A549 (cell line): ENCODE measurements around the gene TMEM120A. TPM values are rescaled to one million over a fixed set of nuclear protein-coding genes. Genes with fewer than 3 reads are reported as not detected.

ENCODE experiments used
- ATAC-seq, 2 experiments: fragments of 200-7000 bp in 1 of 2; fragments of >200 bp in 1 of 2; cut with Nextera tagmentation in 1 of 2; cut with Tn5 transposase in 1 of 2; 3 replicates each; pipeline versions ENCODE4 v1.8.0 to v1.9.1; 2018 to 2020; ENCODE audit warnings: mild to moderate bottlenecking in 1 of 2, moderate library complexity in 1 of 2
- CTCF ChIA-PET: fragments of 300-600 bp; sonication (Branson Sonifier 250); formaldehyde crosslinking; extraction: SDS; loops from one replicate; lab custom pipeline; 2021; ENCODE audit warnings: antibody characterized with exemption, inconsistent platforms; lab: Yijun Ruan, JAX
- POLR2A ChIA-PET: fragments of 350-600 bp; formaldehyde crosslinking; extraction: SDS; loops from one replicate; lab custom pipeline; 2021; ENCODE audit warnings: antibody characterized with exemption, inconsistent platforms; lab: Yijun Ruan, JAX
- DNase-seq, 2 experiments: peaks; one replicate each; pipeline versions ENCODE4 v3.0.0 to v3.0.0-alpha.2; 2011 to 2016; ENCODE audit warnings: low read depth in 1 of 2, low spot score in 1 of 2
- FAIRE-seq: peaks from 2 replicates; lab custom pipeline; 2011; peaks lifted over from hg19 to GRCh38; lab: Jason Lieb, UNC
- H3K27ac ChIP-seq, 2 experiments: fragments of >200 bp; sonication (Bioruptor Twin); formaldehyde crosslinking; 3 replicates each; pipeline ENCODE4 v1.5.1; 2016 to 2017
- H3K4me1 ChIP-seq: fragments of >200 bp; sonication (Bioruptor Twin); formaldehyde crosslinking; 3 replicates; pipeline ENCODE4 v1.6.1; 2016
- H3K4me2 ChIP-seq: fragments of >200 bp; sonication (Bioruptor Twin); formaldehyde crosslinking; 3 replicates; pipeline ENCODE4 v1.6.1; 2016
- H3K4me3 ChIP-seq: fragments of >200 bp; sonication (Bioruptor Twin); formaldehyde crosslinking; 3 replicates; pipeline ENCODE4 v1.5.1; 2016
- H3K9me3 ChIP-seq: fragments of >200 bp; sonication (Bioruptor Twin); formaldehyde crosslinking; 3 replicates; pipeline ENCODE4 v1.6.1; 2016
- ATOH8 ChIP-seq: fragments of 250-450 bp; sonication (Bioruptor Pico); IDR thresholded peaks from 2 replicates; pipeline ENCODE4 v1.5.0; 2020; ENCODE audit warnings: low read depth, mild to moderate bottlenecking, moderate library complexity
- CHD2 ChIP-seq: fragments of 150-350 bp; IDR thresholded peaks from 2 replicates; pipeline ENCODE4 v1.6.1; 2014; ENCODE audit warnings: low read length; ENCODE audit not compliant: partially characterized antibody
- E2F6 ChIP-seq: IDR thresholded peaks from 2 replicates; pipeline ENCODE4 v1.6.1; 2012; ENCODE audit warnings: low read depth, borderline replicate concordance
- EHF ChIP-seq: fragments of 250-450 bp; sonication (Bioruptor Pico); IDR thresholded peaks from 2 replicates; pipeline ENCODE4 v1.5.0; 2020; ENCODE audit warnings: mild to moderate bottlenecking
- EHMT2 ChIP-seq: fragments of 200-600 bp; sonication (generic); IDR thresholded peaks from 2 replicates; pipeline ENCODE4 v1.6.1; 2016; ENCODE audit warnings: antibody characterized with exemption, low read depth, mild to moderate bottlenecking, moderate library complexity
- ESRRA ChIP-seq: fragments of 150-350 bp; IDR thresholded peaks from 2 replicates; pipeline ENCODE4 v1.6.1; 2014; ENCODE audit warnings: mild to moderate bottlenecking, low read length, borderline replicate concordance
- FOSL2 ChIP-seq, 2 experiments: fragments of 450-650 bp in 1 of 2; fragments of >200 bp in 1 of 2; sonication (Bioruptor Twin) in 1 of 2; formaldehyde crosslinking; IDR thresholded peaks; 2 replicates each; pipeline versions ENCODE4 v1.5.0 to v1.6.1; 2016 to 2020; ENCODE audit warnings: mild to moderate bottlenecking in 1 of 2, moderate library complexity in 1 of 2
- HES2 ChIP-seq: fragments of >200 bp; sonication (Bioruptor Twin); formaldehyde crosslinking; IDR thresholded peaks from 2 replicates; pipeline ENCODE4 v1.6.1; 2016
- HEYL ChIP-seq: fragments of 250-450 bp; sonication (Bioruptor Pico); IDR thresholded peaks from 2 replicates; pipeline ENCODE4 v1.8.0; 2021; ENCODE audit warnings: mild to moderate bottlenecking, moderate library complexity
- HMGXB4 ChIP-seq: fragments of 250-450 bp; sonication (Bioruptor Pico); IDR thresholded peaks from 2 replicates; pipeline ENCODE4 v1.5.0; 2021; ENCODE audit warnings: mild to moderate bottlenecking, moderate library complexity, borderline replicate concordance
- HOXB13 ChIP-seq: fragments of 250-450 bp; sonication (Bioruptor Pico); IDR thresholded peaks from 2 replicates; pipeline ENCODE4 v1.5.0; 2020; ENCODE audit warnings: low read depth, mild to moderate bottlenecking, moderate library complexity
- JUNB ChIP-seq: fragments of >200 bp; sonication (Bioruptor Twin); formaldehyde crosslinking; IDR thresholded peaks from 2 replicates; pipeline ENCODE4 v1.6.1; 2016
- KDM5A ChIP-seq: fragments of 200-600 bp; sonication (generic); IDR thresholded peaks from 2 replicates; pipeline ENCODE4 v1.6.1; 2016; ENCODE audit warnings: antibody characterized with exemption, mild to moderate bottlenecking
- MAFK ChIP-seq: fragments of 450-650 bp; IDR thresholded peaks from 2 replicates; pipeline ENCODE4 v1.6.1; 2014; ENCODE audit not compliant: partially characterized antibody
- MAX ChIP-seq: IDR thresholded peaks from 2 replicates; pipeline ENCODE4 v1.6.1; 2012
- NPAS2 ChIP-seq: fragments of 250-450 bp; sonication (Bioruptor Pico); IDR thresholded peaks from 2 replicates; pipeline ENCODE4 v1.8.0; 2022; ENCODE audit warnings: mild to moderate bottlenecking, moderate library complexity, borderline replicate concordance
- PHF8 ChIP-seq: fragments of 200-600 bp; sonication (generic); IDR thresholded peaks from 2 replicates; pipeline ENCODE4 v1.6.1; 2016; ENCODE audit warnings: low read depth, mild to moderate bottlenecking, antibody characterized with exemption, moderate library complexity, borderline replicate concordance
- POLR2A ChIP-seq: IDR thresholded peaks from 2 replicates; pipeline ENCODE4 v1.6.1; 2012; ENCODE audit warnings: mild to moderate bottlenecking, low read length
- RAD21 ChIP-seq, 2 experiments: fragments of >200 bp in 1 of 2; sonication (Bioruptor Twin) in 1 of 2; formaldehyde crosslinking in 1 of 2; IDR thresholded peaks in 1 of 2; conservative IDR thresholded peaks in 1 of 2; 2 replicates in 1 of 2; 3 replicates in 1 of 2; pipeline ENCODE4 v1.6.1; 2012 to 2018; ENCODE audit warnings: inconsistent platforms in 1 of 2
- RARB ChIP-seq: fragments of 250-450 bp; sonication (Bioruptor Pico); IDR thresholded peaks from 2 replicates; pipeline ENCODE4 v1.8.0; 2021; ENCODE audit warnings: mild to moderate bottlenecking, moderate library complexity
- RFX5 ChIP-seq: fragments of 450-650 bp; IDR thresholded peaks from 2 replicates; pipeline ENCODE4 v1.7.1; 2014; ENCODE audit warnings: antibody characterized with exemption, mild to moderate bottlenecking, moderate library complexity
- SMC3 ChIP-seq: fragments of >200 bp; sonication (Bioruptor Twin); formaldehyde crosslinking; IDR thresholded peaks from 3 replicates; pipeline ENCODE4 v1.6.1; 2018; ENCODE audit warnings: inconsistent platforms
- TP53 ChIP-seq: fragments of 250-450 bp; sonication (Bioruptor Pico); IDR thresholded peaks from 2 replicates; pipeline ENCODE4 v1.5.0; 2021; ENCODE audit warnings: mild to moderate bottlenecking, moderate library complexity
- USF2 ChIP-seq: fragments of 450-650 bp; IDR thresholded peaks from 2 replicates; pipeline ENCODE4 v1.6.1; 2014; ENCODE audit warnings: antibody characterized with exemption
- ZC3H11A ChIP-seq: fragments of 450-650 bp; IDR thresholded peaks from 2 replicates; pipeline ENCODE4 v1.6.1; 2014; ENCODE audit warnings: antibody characterized with exemption, mild to moderate bottlenecking
- ZNF302 ChIP-seq: fragments of 250-450 bp; sonication (Bioruptor Pico); IDR thresholded peaks from 2 replicates; pipeline ENCODE4 v1.9.0; 2021; ENCODE audit warnings: inconsistent platforms, mild to moderate bottlenecking, moderate library complexity
- WGBS: methylation state at CpG from one replicate; pipeline ENCODE4 v1.1.6; 2017; ENCODE audit errors: missing lambda C conversion rate; 5-methylcytosine and 5-hydroxymethylcytosine counted together
- polyA plus RNA-seq, 4 experiments: library from polyadenylated mRNA; depleted of rRNA in 3 of 4; stranded (reverse); fragments of >200 nt; fragmentation: RNase III in 1 of 4; extraction: RNeasy Plus Mini Kit Qiagen cat#74134 plus additional on column Dnase treatment in 1 of 4; gene quantifications; 2 replicates in 3 of 4; 3 replicates in 1 of 4; pipeline ENCODE4 v1.2.3, GENCODE V29; 2011 to 2017
- TF ChIP-seq, protein P1 (sequence below): fragments of >200 bp; sonication (Bioruptor Twin); formaldehyde crosslinking; IDR thresholded peaks from 3 replicates; pipeline ENCODE4 v1.6.1; 2016

Gene TMEM120A
- polyA plus RNA-seq, 2 of the 4 experiments (the other 2 are of a cell fraction): 46.0 to 53.8 TPM

DNA sequence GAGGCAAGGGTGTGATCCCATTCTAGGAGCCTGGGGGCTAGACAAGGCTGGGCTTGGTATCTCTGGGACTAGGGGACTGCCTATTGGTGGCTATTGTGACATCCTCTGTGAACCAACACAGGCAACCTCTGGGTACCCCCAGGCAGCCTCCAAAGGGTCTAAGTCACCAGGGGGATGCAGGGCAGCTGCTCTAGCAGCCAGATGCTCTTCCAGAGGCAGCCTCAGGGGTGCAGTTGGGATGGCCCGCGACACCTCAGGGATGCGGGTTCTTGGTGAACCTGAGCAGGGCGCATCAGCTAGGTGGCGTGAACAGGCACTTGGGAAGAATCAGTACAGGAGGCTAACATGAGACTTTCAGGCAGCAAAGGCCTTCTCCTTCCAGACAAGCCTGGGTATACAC lies 1.6 kb upstream of the TMEM120A start:
- 90% methylated on average over 5 of the region's 5 CpGs for WGBS
- Histone ChIP-seq H3K27ac (no peak overlapping the region), H3K9me3 (no peaks in the 10 kb centered on the region), H3K4me3 (no peak overlapping the region), H3K4me1 (peaks cover 17% of the 10 kb centered on the region), H3K4me2 (no peak overlapping the region)
- DNase-seq (no peak), ATAC-seq (no peak), FAIRE-seq (no peak)
- CTCF ChIA-PET: interaction anchor here (1.0 to 1.1 kb wide), 2 partner anchors 11 to 24 kb away, joined by 3 to 4 read pairs; no protein-coding TSS in a partner anchor
- TF ChIP-seq EHMT2: no peak
- TF ChIP-seq CHD2: no peak
- TF ChIP-seq ESRRA: no peak
- TF ChIP-seq, protein P1, sequence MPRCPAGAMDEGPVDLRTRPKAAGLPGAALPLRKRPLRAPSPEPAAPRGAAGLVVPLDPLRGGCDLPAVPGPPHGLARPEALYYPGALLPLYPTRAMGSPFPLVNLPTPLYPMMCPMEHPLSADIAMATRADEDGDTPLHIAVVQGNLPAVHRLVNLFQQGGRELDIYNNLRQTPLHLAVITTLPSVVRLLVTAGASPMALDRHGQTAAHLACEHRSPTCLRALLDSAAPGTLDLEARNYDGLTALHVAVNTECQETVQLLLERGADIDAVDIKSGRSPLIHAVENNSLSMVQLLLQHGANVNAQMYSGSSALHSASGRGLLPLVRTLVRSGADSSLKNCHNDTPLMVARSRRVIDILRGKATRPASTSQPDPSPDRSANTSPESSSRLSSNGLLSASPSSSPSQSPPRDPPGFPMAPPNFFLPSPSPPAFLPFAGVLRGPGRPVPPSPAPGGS: no peak
- TF ChIP-seq TP53 (CRISPR knock-in tag): no peak
- no peak for TF ChIP-seq HEYL
- no peak for TF ChIP-seq RFX5
- TF ChIP-seq EHF (CRISPR knock-in tag): no peak
- TF ChIP-seq RARB: no peak
- TF ChIP-seq PHF8: no peak
- no peak for TF ChIP-seq MAX
- no peak for TF ChIP-seq E2F6
- TF ChIP-seq MAFK: no peak
- POLR2A ChIA-PET: no interaction called here

GRCh38 chr7:75995052-75995471 lies 667 bp upstream of the TMEM120A start:
- Histone ChIP-seq H3K4me2 (peak overlapping the region; percentile 92), H3K9me3 (no peaks in the 10 kb centered on the region), H3K27ac (peak overlapping the region; percentile 34 to 91), H3K4me3 (peak overlapping the region; percentile 75), H3K4me1 (peaks cover 26% of the 10 kb centered on the region)
- 87% methylated on average over 11 of the region's 11 CpGs for WGBS
- ChIA-PET POLR2A (interaction anchor here (0.6 to 2.7 kb wide), 2 partner anchors 53 to 79 kb away, joined by 3 to 13 read pairs; partner anchors contain the start of genes POR and STYXL1), CTCF (interaction anchor here (0.7 to 1.1 kb wide), 2 partner anchors 8 to 25 kb away, joined by 3 to 4 read pairs; no protein-coding TSS in a partner anchor)
- FAIRE-seq (no peak), ATAC-seq (peak in 1 of 2 experiments; percentile 0; a peak in 2 of 6 replicates), DNase-seq (no peak)
- TF ChIP-seq SMC3 (no peak), HMGXB4 (CRISPR knock-in tag) (no peak), USF2 (no peak), HOXB13 (CRISPR knock-in tag) (no peak), FOSL2 (IDR thresholded peaks at IDR 0.05) (no peak), FOSL2 (CRISPR knock-in tag; IDR thresholded peaks at IDR 0.05) (no peak), ATOH8 (CRISPR knock-in tag) (no peak), ZNF302 (CRISPR knock-in tag) (no peak), NPAS2 (no peak), KDM5A (no peak), CHD2 (no peak), POLR2A (no peak), EHF (CRISPR knock-in tag) (no peak), PHF8 (no peak), HES2 (no peak), RAD21 (conservative IDR thresholded peaks at IDR 0.05 in 1 of 2, IDR thresholded peaks at IDR 0.05 in 1 of 2) (no peak), EHMT2 (no peak), JUNB (no peak), ZC3H11A (no peak)
